ENCODE results near the gene RUNX3.

RUNX3 gene

DNA sequence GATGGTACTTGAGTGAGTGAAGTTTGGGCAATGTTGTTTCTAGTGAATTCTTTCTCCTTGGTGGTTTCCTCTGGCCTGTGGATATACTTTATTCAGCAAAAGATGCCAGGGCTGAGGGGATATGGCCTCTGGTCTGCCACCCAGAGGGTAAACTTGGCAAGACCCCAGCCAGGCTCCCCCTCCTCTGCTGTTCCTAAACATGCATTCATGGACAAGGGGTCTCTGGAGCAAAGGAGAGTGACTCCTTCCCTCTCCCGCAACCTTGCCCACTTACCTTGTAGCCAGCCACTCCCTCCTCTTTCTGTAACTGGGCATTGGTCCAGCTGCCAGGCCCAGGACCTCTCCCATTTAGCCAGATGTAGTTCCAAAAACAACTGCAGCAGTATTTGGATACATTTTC, 43.8 kb downstream of the RUNX3 start:
- DNase-seq (ENCODE audit: low spot score): no peak

DNA sequence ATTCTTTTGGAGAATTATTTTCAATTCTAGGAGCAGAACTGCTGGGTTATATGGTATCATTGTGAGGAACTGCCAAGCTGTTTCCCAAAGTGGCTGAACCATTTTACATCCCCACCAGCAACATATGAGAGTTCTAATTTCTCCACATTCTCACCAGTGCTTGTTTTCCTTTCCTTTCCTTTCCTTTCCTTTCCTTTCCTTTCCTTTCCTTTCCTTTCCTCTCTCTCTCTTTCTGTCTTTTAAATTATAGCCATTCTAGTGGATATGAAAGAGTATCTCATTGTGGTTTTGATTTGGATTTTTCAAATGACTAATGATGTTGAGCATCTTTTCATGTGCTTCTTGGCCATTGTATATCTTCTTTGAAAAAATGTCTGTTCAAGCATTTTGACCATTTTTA, 45.3 kb downstream of the RUNX3 start:
- no peak for DNase-seq (ENCODE audit: low spot score)

- DNase-seq (ENCODE audit: low spot score): no peak
Measured at GRCh38 chr1:24881034-24881433, 49.0 kb downstream of the RUNX3 start.

DNA sequence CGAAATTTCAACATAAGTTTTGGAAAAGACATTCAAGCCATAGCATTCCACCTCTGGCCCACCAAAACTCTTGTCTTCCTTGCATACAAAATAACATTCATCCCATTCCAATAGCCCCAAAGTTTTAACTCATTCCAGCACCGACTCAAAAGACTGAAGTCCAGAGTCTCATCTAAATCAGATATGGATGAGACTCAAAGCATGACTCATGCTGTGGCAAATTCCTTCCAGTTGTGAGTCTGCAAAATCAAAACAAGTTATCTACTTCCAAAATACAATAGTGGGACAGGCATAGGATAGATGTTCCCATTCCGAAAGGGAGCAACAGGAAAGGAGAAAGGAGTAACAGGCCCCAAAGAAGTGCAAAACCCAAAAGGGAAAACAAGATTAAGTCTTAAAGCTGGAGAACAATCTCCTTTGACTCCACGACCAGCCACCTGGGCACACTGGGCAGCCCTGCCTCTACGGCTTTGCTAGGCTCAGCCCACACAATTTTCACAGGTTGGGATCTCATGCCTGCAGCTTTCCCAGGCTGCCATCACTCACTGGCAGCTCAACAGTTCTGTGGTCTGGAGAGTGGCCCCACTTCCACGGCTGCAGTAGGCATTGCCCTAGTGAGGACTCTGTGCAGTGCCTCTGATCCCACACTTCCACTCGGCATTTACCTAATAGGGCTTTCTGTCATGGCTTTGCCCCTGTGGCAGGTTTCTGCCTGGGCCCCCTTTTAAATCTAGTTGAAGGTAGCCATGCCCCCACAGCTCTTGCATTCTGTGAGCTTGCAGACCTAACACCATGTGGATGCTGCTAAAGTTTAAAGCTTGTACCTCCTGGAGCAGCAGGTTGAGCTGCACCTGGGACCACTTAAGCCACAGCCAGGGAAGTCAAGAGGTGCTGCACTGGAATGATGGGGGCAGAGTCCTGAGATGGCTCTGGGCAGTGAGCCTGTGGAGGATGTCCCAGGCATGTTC, 51.0 kb downstream of the RUNX3 start:
- no peak for DNase-seq (ENCODE audit: low spot score)

DNA sequence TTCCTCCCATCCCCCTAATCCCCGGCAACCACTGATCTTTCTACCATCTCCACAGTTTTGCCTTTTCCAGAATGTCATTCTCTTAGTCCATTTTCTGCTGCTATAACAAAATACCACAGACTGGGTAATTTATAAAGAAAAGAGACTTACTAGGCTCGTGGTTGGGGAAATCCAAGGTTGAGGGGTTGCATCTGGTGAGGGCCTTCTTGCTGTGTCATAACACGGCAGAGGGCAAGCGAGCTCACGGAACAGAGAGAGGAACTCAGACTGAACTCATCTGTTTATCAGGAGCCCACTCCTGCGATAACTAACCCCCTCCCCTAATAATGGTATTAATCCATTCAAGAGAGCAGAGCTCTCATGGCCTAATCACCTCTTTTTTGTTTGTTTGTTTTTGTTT, 52.0 kb downstream of the RUNX3 start:
- DNase-seq (ENCODE audit: low spot score): no peak

DNA sequence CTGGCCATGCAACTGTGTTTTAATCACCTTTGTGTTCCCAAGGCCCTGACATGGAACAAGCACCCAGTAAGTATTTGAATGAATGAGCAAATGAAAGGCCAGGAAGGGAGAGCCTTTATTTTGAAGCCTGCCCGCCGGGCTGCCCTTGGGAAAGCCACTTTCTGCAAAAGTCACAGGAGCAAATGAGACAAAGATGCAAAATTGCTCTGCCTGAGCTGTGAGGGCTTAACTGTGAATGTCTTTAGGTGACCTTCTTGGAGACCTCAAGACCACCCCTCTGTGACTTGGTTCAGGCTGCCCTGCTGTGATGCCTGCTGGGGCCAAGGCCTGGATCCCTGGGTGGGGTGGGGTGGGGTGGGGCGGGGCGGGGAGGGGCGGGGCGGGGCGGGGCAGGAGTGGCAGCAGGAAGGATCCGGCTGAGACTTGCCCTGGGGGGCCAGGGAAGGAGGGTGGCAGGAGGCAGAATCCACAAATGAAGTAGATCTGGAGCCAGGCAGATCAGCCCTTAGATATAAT, 54.0 kb downstream of the RUNX3 start:
- no peak for DNase-seq (ENCODE audit: low spot score)

DNA sequence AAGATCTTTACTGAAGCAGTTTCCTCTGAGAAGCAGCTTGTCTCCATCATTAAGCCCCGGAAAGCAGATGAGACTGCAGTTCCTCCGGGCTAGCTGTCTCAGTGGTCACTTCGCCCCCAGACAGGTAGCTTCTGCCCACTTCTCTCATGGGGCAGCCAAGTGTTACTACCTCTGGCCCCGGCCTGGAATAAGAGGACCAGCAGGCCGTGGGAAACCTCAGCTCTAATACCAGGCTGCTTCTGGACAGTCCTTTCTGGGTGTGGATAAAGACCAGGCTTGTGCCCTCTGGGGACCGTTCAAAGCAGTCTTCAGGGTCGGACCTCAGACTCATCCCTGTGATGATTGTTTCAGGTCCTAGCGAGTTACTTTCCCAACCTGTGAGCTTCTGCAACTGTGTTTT, 54.8 kb downstream of the RUNX3 start:
- no peak for DNase-seq (ENCODE audit: low spot score)

- DNase-seq (ENCODE audit: low spot score): no peak
Measured at GRCh38 chr1:24874611-24875234, 55.4 kb downstream of the RUNX3 start.

DNA sequence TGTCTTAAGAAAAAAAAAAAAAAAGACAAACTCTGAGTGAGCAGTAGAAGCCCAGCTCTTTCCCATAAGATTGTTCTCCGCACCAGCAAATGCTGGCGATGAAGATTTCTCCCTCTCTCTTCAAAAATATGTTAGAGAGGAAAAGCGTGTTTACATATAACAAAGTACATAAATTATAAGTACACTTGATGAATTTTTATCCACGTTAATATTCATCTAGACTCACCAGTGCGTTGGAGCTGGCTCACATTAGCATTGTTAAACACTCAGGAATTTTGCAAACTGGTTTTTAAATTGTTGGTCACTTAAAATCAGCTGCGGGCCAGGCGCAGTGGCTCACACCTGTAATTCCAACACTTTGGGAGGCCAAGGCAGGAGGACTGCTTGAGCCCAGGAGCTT, 56.0 kb downstream of the RUNX3 start:
- no peak for DNase-seq (ENCODE audit: low spot score)

GRCh38 chr1:24873148-24873547, 56.9 kb downstream of the RUNX3 start:
- DNase-seq (ENCODE audit: low spot score): no peak

- DNase-seq (ENCODE audit: low spot score): no peak
Measured at GRCh38 chr1:24872061-24872850, 57.8 kb downstream of the RUNX3 start.

DNA sequence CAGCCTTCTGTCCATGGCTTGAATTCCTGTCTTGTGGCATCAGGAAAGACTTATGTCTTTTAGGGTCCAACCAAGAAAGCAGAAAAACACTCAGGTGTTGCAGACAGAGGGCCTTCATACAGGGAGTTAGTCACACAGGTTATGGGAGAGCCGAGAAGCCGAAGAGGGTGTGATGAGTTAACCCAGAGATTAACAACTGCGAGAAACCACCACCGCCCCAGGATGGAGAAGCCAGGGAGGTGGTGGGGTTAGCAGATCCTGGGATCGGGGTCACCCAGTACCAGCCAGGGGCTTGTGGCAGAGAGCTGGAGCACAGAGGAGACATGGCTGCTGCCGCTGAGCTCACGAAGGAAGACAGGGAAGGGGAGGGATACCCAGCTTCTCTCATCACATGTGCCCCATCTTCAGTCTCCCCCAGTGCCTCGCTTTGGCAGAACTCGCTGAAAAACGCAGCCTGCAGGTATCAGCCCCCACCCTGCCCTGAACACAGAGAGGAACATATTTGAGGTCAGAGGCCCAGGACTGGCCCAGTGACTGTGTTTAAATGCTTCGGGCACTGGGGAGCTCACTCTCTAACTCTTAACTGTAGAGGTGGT, 58.7 kb downstream of the RUNX3 start:
- DNase-seq (ENCODE audit: low spot score): no peak

GRCh38 chr1:24870551-24871195, 59.4 kb downstream of the RUNX3 start:
- DNase-seq (ENCODE audit: low spot score): no peak

GRCh38 chr1:24868016-24868875, 61.8 kb downstream of the RUNX3 start:
- no peak for DNase-seq (ENCODE audit: low spot score)

- DNase-seq (ENCODE audit: low spot score): no peak
Measured at GRCh38 chr1:24867084-24867870, 62.8 kb downstream of the RUNX3 start.

- DNase-seq (ENCODE audit: low spot score): no peak
Measured at GRCh38 chr1:24866211-24867083, 63.6 kb downstream of the RUNX3 start.

DNA sequence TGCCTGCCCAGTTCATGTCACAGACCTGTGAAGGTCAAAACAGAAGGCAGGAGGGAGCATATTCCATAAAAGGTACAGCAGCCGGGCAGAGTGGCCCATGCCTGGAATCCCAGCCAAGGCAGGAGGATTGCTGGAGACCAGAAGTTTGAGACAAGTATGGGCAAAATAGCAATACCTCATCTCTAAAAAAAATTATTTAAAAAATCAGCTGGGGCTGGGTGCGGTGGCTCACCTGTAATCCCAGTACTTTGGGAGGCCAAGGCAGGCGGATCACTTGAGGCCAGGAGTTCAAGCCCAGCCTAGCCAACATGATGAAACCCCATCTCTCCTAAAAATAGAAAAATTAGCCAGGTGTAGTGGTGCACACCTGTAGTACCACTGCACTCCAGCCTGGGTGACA, 64.5 kb downstream of the RUNX3 start:
- DNase-seq (ENCODE audit: low spot score): no peak

- no peak for DNase-seq (ENCODE audit: low spot score)
Measured at GRCh38 chr1:24865168-24865567, 64.9 kb downstream of the RUNX3 start.

DNA sequence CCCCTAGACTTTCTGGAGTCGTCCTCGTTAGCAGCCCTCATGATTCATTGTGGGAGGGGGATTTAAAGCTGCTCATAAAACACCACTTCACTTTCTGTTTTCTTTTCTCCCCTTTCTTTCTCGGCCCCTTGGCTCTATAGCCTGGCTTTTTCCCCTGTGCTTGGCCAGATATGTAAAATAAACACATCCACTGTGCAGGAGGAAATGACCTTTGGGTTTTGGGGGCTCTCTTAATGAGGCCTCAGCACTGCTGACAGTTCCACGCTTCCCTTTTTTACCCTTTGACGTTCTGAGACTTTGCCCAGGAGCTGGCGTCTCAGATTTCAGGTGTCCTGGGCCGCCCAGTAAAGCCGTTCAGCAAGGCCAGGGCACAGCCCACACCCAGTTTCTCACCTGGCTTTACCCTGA, 65.7 kb downstream of the RUNX3 start:
- no peak for DNase-seq (ENCODE audit: low spot score)

All from D341Med (cell line).